Measurements from ENCODE around the gene CELF3. TPM values are rescaled to one million over a fixed set of nuclear protein-coding genes. Genes with fewer than 3 reads are reported as not detected.
A peak's percentile ranks its signal among the peaks of the same experiment; 100 is the strongest.

The CELF3 gene
- total RNA-seq, 1 experiment from 2014 or later: not detected

DNA sequence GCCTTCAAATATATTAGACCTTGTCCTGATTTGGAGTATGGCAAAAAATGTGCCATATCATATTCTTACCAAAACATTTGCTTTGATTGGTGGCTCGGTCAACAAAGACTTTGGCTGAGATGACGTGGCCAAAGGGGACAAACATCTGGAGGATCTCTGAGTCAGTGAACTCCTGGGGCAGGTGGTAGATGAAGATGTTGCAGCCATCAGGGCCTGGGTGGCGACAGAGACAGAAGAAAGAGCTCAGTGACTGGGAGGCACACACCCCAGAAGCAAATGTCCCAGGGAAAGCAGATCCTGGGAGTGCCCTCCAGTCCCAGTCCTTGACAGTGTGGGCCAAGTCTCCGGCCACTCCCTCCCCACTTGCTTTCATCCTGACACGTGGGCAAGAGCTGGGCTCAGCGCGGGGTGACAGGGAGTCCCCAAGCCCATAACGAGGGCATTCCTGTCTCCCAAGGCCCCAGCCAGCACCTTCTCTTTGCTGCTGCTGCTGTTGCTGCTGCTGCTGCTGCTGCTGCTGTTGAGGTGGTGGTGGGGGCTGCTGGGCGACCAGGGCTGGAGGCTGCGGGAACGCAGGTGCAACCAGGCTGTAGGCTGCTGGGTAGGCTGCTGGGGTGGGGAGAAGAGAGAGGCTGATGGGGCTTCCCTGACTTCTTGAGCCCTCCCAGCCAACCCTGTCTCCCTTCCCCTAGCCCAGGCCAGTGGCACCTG is 10.7 kb downstream of the CELF3 start:
- ChIA-PET CTCF (interaction anchor here (0.6 to 1.9 kb wide), 4 partner anchors 13 to 83 kb away, joined by 3 to 10 read pairs (median 5); no protein-coding TSS in a partner anchor), POLR2A (no interaction called here)
- DNase-seq (ENCODE audit: unreplicated experiment): peak; percentile 27
- TF ChIP-seq, protein P1, sequence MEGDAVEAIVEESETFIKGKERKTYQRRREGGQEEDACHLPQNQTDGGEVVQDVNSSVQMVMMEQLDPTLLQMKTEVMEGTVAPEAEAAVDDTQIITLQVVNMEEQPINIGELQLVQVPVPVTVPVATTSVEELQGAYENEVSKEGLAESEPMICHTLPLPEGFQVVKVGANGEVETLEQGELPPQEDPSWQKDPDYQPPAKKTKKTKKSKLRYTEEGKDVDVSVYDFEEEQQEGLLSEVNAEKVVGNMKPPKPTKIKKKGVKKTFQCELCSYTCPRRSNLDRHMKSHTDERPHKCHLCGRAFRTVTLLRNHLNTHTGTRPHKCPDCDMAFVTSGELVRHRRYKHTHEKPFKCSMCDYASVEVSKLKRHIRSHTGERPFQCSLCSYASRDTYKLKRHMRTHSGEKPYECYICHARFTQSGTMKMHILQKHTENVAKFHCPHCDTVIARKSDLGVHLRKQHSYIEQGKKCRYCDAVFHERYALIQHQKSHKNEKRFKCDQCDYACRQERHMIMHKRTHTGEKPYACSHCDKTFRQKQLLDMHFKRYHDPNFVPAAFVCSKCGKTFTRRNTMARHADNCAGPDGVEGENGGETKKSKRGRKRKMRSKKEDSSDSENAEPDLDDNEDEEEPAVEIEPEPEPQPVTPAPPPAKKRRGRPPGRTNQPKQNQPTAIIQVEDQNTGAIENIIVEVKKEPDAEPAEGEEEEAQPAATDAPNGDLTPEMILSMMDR (IDR thresholded peaks at IDR 0.05; ENCODE audit: unreplicated experiment): no peak
- Mint-ChIP-seq H3K27ac (ENCODE audit: low read depth, unreplicated experiment) (no peak overlapping the region), H3K36me3 (ENCODE audit: insufficient read depth, unreplicated experiment) (peaks cover 19% of the 10 kb centered on the region), H3K4me3 (ENCODE audit: unreplicated experiment) (no peak overlapping the region), H3K4me1 (ENCODE audit: insufficient read depth, unreplicated experiment) (peaks cover 6% of the 10 kb centered on the region), H3K27me3 (ENCODE audit: insufficient read depth, unreplicated experiment) (no peaks in the 10 kb centered on the region), H3K9me3 (ENCODE audit: unreplicated experiment) (no peaks in the 10 kb centered on the region)
- BruUV-seq (replicated peaks): no TSS peak
- intact Hi-C loops (cut with micrococcal nuclease): no loop called here

DNA sequence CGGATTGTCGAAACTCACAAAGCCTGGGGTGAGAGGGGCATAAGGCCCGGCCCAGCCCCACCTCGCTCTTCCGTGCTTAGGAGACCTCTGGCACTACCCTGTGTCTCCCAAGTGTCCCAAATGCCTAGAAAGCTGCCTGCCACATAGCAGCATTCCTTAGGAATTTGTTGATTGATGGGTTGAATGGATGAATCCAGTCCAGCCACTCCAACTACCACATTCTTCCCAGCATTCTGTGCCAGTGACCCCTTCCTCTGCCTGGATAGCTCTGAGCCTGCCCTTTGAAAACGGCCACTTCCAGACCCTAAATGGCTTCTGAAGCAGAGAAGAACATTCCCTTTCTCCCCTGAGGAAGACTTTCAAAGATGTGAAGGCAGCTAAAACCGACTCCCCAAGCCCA is 11.5 kb downstream of the CELF3 start:
- ChIA-PET POLR2A (interaction anchor here (0.6 kb wide), 1 partner anchor 394 kb away, joined by 3 read pairs; no protein-coding TSS in a partner anchor), CTCF (interaction anchor here (0.6 to 1.9 kb wide), 3 partner anchors 12 to 83 kb away, joined by 4 to 10 read pairs (median 6); no protein-coding TSS in a partner anchor)
- no peak overlapping the region for H3K27ac Mint-ChIP-seq (ENCODE audit: low read depth, unreplicated experiment)
- TF ChIP-seq, protein P1 (IDR thresholded peaks at IDR 0.05; ENCODE audit: unreplicated experiment): no peak
- H3K4me3 Mint-ChIP-seq (ENCODE audit: unreplicated experiment): no peak overlapping the region
- H3K36me3 Mint-ChIP-seq (ENCODE audit: insufficient read depth, unreplicated experiment): peaks cover 19% of the 10 kb centered on the region
- no TSS peak for BruUV-seq (replicated peaks)
- peaks cover 6% of the 10 kb centered on the region for H3K4me1 Mint-ChIP-seq (ENCODE audit: insufficient read depth, unreplicated experiment)
- intact Hi-C loops (cut with micrococcal nuclease): no loop called here
- H3K27me3 Mint-ChIP-seq (ENCODE audit: insufficient read depth, unreplicated experiment): no peaks in the 10 kb centered on the region
- H3K9me3 Mint-ChIP-seq (ENCODE audit: unreplicated experiment): no peaks in the 10 kb centered on the region
- DNase-seq (ENCODE audit: unreplicated experiment): no peak

DNA sequence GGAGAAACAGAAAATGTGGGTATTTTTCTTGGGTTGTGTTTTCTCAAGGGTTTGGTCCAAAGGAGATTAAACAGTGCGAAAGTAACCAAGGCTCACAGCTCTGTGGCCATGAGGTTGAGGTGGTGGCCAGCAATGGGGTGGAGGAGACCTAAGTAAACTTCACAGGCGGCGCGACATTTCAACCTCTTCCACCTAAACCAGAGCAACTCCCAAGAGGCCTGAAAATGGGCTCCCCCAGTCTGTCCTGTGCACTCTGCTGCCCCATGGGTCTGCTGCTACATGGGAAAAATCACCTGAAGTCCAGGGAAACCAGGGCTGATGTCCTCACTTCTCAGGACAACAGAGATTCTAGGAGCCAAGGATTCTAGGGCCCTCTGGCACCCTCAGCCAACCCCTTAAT is 12.4 kb downstream of the CELF3 start:
- H3K27me3 Mint-ChIP-seq (ENCODE audit: insufficient read depth, unreplicated experiment): no peaks in the 10 kb centered on the region
- no peak for DNase-seq (ENCODE audit: unreplicated experiment)
- ChIA-PET POLR2A (no interaction called here), CTCF (no interaction called here)
- BruUV-seq (replicated peaks): no TSS peak
- H3K4me3 Mint-ChIP-seq (ENCODE audit: unreplicated experiment): no peak overlapping the region
- TF ChIP-seq, protein P1 (IDR thresholded peaks at IDR 0.05; ENCODE audit: unreplicated experiment): no peak
- H3K27ac Mint-ChIP-seq (ENCODE audit: low read depth, unreplicated experiment): no peak overlapping the region
- H3K36me3 Mint-ChIP-seq (ENCODE audit: insufficient read depth, unreplicated experiment): peaks cover 26% of the 10 kb centered on the region
- intact Hi-C loops (cut with micrococcal nuclease): no loop called here
- peaks cover 6% of the 10 kb centered on the region for H3K4me1 Mint-ChIP-seq (ENCODE audit: insufficient read depth, unreplicated experiment)
- H3K9me3 Mint-ChIP-seq (ENCODE audit: unreplicated experiment): no peaks in the 10 kb centered on the region

DNA sequence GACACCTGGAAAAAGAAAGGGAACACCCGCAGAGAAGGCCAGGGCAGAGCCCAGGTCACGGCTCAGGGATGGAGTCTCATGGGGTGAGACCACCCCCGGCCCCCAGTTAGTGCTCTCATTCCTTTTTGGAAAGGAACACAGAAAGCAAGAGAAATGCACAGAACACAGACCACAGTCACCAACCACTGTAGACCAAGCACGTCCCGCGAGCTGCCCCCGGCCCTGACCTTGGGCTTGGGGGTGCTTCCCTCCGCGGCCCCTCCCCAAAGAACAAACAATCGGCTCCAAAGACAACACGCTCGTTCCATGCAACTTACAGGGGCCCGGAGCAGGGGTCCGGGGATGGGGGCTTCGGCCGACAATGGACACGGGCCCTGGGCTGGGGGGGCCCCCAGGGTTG is 12.8 kb downstream of the CELF3 start:
- POLR2A ChIA-PET: no interaction called here
- H3K9me3 Mint-ChIP-seq (ENCODE audit: unreplicated experiment): no peaks in the 10 kb centered on the region
- no peak overlapping the region for H3K4me3 Mint-ChIP-seq (ENCODE audit: unreplicated experiment)
- H3K27ac Mint-ChIP-seq (ENCODE audit: low read depth, unreplicated experiment): no peak overlapping the region
- H3K27me3 Mint-ChIP-seq (ENCODE audit: insufficient read depth, unreplicated experiment): no peaks in the 10 kb centered on the region
- no TSS peak for BruUV-seq (replicated peaks)
- intact Hi-C loops (cut with micrococcal nuclease): no loop called here
- CTCF ChIA-PET: no interaction called here
- no peak for DNase-seq (ENCODE audit: unreplicated experiment)
- H3K36me3 Mint-ChIP-seq (ENCODE audit: insufficient read depth, unreplicated experiment): peaks cover 30% of the 10 kb centered on the region
- H3K4me1 Mint-ChIP-seq (ENCODE audit: insufficient read depth, unreplicated experiment): peaks cover 6% of the 10 kb centered on the region
- TF ChIP-seq, protein P1 (IDR thresholded peaks at IDR 0.05; ENCODE audit: unreplicated experiment): no peak
